Liver (tissue), 3 donors: ENCODE results near the gene LIMD2.

Experiments
- RAD21 ChIP-seq, 2 donors: IDR thresholded peaks; 2 replicates each; pipeline ENCODE4 v1.6.1; 2016; ENCODE audit warnings: antibody characterized with exemption in 2 of 2, mild to moderate bottlenecking in 2 of 2
- TF ChIP-seq, protein P1 (sequence below): fragments of 150-350 bp; IDR thresholded peaks from 2 replicates; pipeline ENCODE4 v1.5.1; 2017; ENCODE audit warnings: improper control_type of control experiment, low read depth, low read length; ENCODE audit not compliant: missing input control
- donor health status: healthy.
- donor health status: healthy.

DNA sequence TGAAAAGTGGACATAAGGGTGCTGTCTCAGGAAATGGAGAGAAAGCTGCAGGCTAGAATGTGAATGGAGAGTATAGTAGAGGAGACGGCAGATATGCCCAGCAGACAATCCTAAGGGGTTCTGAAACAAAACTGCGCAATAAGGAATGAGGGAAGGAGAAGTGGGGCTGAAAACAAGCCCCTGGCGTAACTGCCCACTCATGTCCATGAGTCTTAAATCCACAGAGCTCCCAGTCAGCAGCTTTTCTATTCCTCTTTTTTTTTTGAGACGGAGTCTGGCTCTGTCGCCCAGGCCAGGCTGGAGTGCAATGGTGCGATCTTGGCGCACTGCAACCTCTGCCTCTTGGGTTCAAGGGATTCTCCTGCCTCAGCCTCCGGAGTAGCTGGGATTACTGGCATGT lies 35.8 kb upstream of the LIMD2 start:
- TF ChIP-seq, protein P1, sequence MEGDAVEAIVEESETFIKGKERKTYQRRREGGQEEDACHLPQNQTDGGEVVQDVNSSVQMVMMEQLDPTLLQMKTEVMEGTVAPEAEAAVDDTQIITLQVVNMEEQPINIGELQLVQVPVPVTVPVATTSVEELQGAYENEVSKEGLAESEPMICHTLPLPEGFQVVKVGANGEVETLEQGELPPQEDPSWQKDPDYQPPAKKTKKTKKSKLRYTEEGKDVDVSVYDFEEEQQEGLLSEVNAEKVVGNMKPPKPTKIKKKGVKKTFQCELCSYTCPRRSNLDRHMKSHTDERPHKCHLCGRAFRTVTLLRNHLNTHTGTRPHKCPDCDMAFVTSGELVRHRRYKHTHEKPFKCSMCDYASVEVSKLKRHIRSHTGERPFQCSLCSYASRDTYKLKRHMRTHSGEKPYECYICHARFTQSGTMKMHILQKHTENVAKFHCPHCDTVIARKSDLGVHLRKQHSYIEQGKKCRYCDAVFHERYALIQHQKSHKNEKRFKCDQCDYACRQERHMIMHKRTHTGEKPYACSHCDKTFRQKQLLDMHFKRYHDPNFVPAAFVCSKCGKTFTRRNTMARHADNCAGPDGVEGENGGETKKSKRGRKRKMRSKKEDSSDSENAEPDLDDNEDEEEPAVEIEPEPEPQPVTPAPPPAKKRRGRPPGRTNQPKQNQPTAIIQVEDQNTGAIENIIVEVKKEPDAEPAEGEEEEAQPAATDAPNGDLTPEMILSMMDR = no peak
- TF ChIP-seq RAD21 (IDR thresholded peaks at IDR 0.05) = no peak
